ENCODE results near the gene CAPN11.

GRCh38 chr6:44149369-44150012 is 9.1 kb upstream of the CAPN11 start:
- TF ChIP-seq CTCF (IDR thresholded peaks at IDR 0.05) (no peak), POLR2A (IDR thresholded peaks at IDR 0.05) (no peak)
